Measurements from ENCODE around the gene OR51B2.
"Not testable (repeated sequence)": the region's sequence is repeated elsewhere in the genome, so short reads cannot be mapped to it uniquely, and the experiment has no call there.

OR51B2 gene

DNA sequence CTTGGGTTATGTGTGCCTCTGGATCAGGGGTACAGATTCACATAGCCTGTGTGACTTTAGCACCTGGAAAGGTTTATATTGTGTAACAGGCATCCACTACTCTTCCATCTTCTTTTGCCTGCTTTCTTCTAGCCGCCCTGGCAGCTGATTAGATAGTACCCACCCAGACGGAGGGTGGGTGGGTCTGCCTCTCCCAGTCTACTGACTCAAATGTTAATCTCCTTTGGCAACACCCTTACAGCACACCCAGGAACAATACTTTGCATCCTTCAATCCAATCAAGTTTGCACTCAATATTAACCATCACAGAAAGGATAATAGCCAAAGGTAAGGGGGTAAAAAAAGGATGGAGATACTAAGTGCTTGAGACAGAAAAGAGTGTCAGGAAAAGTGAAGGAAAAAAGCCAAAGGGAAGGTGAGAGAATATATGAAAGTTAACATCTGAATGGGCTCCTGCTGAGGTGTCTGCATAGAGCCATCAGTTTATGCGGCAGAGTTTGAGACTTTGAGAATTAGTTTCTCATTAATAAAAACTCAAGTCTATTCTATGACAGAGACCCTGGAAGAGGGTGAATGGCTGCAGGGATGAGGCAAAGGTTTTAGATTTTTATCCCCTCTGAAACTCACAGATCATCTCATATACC lies 24.6 kb upstream of the OR51B2 start:
- no peak for DNase-seq (ENCODE audit: low read depth)
- TF ChIP-seq, protein P1, sequence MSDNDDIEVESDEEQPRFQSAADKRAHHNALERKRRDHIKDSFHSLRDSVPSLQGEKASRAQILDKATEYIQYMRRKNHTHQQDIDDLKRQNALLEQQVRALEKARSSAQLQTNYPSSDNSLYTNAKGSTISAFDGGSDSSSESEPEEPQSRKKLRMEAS (IDR thresholded peaks at IDR 0.05; ENCODE audit: low read depth, low read length), result no peak
- no peak for TF ChIP-seq POLR2A (IDR thresholded peaks at IDR 0.05; ENCODE audit: extremely low read depth, insufficient read length)
- H3K4me3 ChIP-seq (ENCODE audit: low read depth, low read length), result no peak overlapping the region

DNA sequence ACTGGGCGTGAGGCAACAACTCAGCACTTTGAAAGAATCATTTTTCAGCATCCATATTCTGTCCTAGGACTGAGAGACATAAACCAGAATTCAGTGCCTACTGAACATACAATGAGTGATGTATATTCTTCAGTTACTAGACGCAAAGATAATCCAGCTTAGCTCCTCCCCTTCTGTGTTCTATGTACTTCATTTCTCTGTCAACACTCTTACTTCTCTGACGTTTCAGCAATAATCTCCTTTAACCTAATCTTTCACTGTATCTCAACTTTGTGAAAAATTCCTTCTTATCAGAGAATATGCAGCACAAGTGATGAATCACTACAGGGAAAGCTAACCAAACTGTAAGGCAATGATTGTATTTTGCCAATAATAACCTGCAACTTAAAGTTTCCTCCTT lies 21.7 kb upstream of the OR51B2 start:
- TF ChIP-seq, protein P1 (IDR thresholded peaks at IDR 0.05; ENCODE audit: low read depth, low read length), result no peak
- TF ChIP-seq MYC (IDR thresholded peaks at IDR 0.05; ENCODE audit: low read depth, low read length) (no peak), POLR2A (IDR thresholded peaks at IDR 0.05; ENCODE audit: extremely low read depth, insufficient read length) (no peak)
- TF ChIP-seq, protein P2, sequence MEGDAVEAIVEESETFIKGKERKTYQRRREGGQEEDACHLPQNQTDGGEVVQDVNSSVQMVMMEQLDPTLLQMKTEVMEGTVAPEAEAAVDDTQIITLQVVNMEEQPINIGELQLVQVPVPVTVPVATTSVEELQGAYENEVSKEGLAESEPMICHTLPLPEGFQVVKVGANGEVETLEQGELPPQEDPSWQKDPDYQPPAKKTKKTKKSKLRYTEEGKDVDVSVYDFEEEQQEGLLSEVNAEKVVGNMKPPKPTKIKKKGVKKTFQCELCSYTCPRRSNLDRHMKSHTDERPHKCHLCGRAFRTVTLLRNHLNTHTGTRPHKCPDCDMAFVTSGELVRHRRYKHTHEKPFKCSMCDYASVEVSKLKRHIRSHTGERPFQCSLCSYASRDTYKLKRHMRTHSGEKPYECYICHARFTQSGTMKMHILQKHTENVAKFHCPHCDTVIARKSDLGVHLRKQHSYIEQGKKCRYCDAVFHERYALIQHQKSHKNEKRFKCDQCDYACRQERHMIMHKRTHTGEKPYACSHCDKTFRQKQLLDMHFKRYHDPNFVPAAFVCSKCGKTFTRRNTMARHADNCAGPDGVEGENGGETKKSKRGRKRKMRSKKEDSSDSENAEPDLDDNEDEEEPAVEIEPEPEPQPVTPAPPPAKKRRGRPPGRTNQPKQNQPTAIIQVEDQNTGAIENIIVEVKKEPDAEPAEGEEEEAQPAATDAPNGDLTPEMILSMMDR (IDR thresholded peaks at IDR 0.05; ENCODE audit: low read depth, low read length), result no peak
- no peak overlapping the region for H3K4me3 ChIP-seq (ENCODE audit: low read depth, low read length)

DNA sequence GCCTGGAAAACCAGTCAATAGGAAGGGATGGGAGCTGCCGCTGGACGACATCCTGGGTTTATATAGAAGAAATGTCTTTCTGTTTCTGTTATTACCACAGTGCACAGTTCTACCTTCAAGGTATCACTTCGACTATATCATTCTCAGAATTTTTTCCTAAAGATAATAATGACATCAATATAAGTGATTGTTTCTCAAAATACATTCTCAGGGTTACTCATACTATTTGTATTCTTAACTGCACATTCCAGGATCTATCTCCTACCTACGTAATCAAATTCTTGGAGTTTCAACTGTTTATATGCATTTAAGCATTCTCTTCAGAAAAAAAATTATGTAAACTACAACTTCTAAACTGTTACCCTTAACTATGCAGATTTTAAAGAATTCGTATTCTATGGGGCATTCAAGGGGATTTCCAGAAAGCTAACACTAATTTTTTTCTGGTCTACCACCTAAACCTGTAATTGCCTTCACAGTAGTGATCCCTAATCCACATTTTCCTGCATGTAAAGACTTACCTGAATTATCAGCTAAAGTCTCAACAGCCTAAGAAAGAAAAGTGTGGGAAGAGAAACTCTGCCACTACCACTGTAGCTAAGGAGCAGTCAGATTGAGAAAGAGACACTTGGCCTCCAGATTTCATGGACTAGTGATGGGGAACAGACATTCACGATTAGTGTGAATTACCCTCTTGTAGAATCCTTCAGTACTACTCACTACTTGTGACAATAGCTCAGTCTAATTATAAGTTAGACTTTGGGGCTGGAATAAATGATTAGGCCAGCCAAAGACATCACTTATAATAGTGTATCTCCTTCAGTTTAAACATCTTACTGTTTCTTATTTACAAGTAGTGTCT lies 19.6 kb upstream of the OR51B2 start, which contains the start of gene OR51B5:
Gene OR51B5 (minus strand): TSS at position 51 of the 862 bp plus-strand sequence. CDS start 0 bp downstream, at position 51.
- DNase-seq (ENCODE audit: low read depth), result no peak
- no peak within 1 kb of the TSS for H3K4me3 ChIP-seq (ENCODE audit: low read depth, low read length)
- TF ChIP-seq POLR2A (IDR thresholded peaks at IDR 0.05; ENCODE audit: extremely low read depth, insufficient read length) (no peak), MYC (IDR thresholded peaks at IDR 0.05; ENCODE audit: low read depth, low read length) (no peak)
- TF ChIP-seq, protein P1 (IDR thresholded peaks at IDR 0.05; ENCODE audit: low read depth, low read length), result no peak
- TF ChIP-seq, protein P2 (IDR thresholded peaks at IDR 0.05; ENCODE audit: low read depth, low read length), result no peak

More for the DNA sequence above, 21.7 kb upstream of the OR51B2 start:
- no peak for DNase-seq (ENCODE audit: low read depth)

DNA sequence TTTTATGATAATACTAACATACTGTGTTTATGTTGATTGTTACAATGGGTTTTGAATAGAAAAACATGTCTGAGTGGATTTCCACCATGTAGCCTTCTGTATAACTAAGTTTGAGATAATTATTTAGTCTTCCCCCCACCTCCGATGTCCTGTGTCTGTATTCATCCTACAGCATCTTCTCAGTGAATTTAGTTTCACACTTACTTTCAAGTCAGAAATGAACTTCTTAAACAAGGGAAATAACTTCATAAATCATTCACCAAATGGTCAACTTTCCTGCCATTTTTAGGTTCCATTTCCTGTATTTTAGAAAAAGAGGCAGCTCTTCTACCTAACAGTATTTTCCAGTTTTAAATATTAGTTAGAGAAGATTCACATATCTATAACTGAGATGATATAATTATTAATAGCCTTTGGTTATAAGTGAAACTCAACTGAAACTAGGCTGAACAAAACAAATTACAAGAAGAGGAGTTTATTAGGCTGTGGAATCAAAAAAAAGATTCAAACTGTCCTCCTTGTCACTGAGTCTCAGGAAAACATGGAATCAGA lies 15.8 kb upstream of the OR51B2 start:
- TF ChIP-seq, protein P2 (IDR thresholded peaks at IDR 0.05; ENCODE audit: low read depth, low read length), result no peak
- TF ChIP-seq, protein P1 (IDR thresholded peaks at IDR 0.05; ENCODE audit: low read depth, low read length), result no peak
- TF ChIP-seq MYC (IDR thresholded peaks at IDR 0.05; ENCODE audit: low read depth, low read length), result no peak
- no peak for TF ChIP-seq POLR2A (IDR thresholded peaks at IDR 0.05; ENCODE audit: extremely low read depth, insufficient read length)
- DNase-seq (ENCODE audit: low read depth), result no peak
- no peak overlapping the region for H3K4me3 ChIP-seq (ENCODE audit: low read depth, low read length)

DNA sequence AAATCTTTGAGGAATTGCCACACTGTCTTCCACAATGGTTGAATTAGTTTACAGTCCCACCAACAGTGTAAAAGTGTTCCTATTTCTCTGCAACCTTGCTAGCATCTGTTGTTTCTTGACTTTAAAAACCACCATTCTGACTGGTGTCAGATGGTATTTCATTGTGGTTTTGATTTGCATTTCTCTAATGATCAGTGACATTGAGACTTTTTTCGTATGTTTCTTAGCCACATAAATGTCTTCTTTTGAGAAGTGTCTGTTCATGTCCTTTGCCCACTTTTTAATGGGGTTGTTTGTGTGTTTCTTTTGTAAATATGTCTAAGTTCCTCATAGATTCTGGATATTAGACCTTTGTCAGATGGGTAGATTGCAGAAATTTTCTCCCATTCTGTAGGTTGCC lies 13.2 kb upstream of the OR51B2 start:
- H3K4me3 ChIP-seq (ENCODE audit: low read depth, low read length); DNase-seq (ENCODE audit: low read depth): not testable (repeated sequence)

DNA sequence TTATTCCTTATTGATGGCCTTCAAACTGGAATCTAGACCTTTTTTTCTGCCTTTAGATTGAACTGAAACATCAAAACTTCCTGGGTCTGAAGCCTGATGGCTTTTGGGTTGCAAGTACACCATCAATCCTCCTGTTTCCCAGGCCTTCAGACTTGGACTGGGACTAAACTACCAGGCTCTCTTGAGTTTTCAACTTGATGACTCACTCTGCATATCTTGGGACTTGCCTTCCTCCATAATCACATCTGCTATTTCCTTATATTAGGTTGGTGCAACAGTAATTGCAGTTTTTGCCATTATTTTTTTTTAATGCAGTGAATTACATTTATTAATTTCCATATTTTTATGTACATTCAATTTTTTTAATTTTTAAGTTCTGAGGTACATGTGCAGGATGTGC lies 12.2 kb upstream of the OR51B2 start:
- no peak for DNase-seq (ENCODE audit: low read depth)
- H3K4me3 ChIP-seq (ENCODE audit: low read depth, low read length), result no peak overlapping the region
- TF ChIP-seq MYC (IDR thresholded peaks at IDR 0.05; ENCODE audit: low read depth, low read length), result no peak
- TF ChIP-seq, protein P1 (IDR thresholded peaks at IDR 0.05; ENCODE audit: low read depth, low read length), result no peak
- TF ChIP-seq, protein P2 (IDR thresholded peaks at IDR 0.05; ENCODE audit: low read depth, low read length), result no peak
- TF ChIP-seq POLR2A (IDR thresholded peaks at IDR 0.05; ENCODE audit: extremely low read depth, insufficient read length), result no peak
